Measurements from ENCODE around the gene WDR36. TPM values are rescaled to one million over a fixed set of nuclear protein-coding genes. Genes with fewer than 3 reads are reported as not detected.

Gene WDR36
- total and polyA plus RNA-seq, 2 experiments from 2014 or later = 17.1 to 27.7 TPM

DNA sequence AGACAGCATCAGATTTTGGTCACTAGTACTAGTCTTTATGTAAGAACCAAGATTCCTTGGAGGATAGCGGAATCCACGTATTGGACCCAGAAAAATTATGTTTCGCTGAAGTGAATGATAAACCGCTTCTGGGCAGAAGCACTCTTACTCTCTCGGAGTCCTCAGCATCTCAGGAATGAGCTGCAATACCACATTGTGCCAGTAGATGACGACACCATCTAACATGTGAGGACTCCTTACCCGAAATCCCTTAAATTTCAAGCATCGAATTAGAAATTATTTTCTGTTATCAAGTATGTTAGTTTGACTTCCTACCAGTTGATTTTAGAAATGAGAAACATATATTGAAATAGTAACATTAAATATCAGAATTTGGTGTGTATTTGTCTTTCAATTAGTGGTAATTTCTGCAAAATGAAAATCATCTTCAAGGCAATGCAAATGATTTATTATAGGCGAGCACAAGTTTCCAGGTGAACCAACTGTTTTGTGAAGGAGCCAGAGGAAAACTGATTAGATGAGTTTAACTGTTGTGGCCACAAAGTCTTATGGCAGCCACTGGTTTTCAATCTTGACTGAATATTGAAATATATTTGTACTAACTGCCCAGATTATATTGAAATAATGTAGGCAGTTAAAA is 66.1 kb downstream of the WDR36 start:
- in situ Hi-C loops (cut with MboI) = no loop called here
- Histone ChIP-seq H2AFZ (peak overlapping the region; percentile 50; the same call in 1 of the 2 replicates), H3K9me3 (ENCODE audit: low read depth) (no peaks in the 10 kb centered on the region), H3K27ac (no peak overlapping the region), H3K9me2 (ENCODE audit: insufficient read depth) (no peaks in the 10 kb centered on the region), H3K27me3 (replicated peaks; ENCODE audit: insufficient read depth) (no peaks in the 10 kb centered on the region), H3F3A (ENCODE audit: insufficient read depth) (no peaks in the 10 kb centered on the region), H3K4me1 (ENCODE audit: insufficient read depth) (no peaks in the 10 kb centered on the region), H3K9ac (no peak overlapping the region), H3K4me2 (ENCODE audit: unreplicated experiment) (no peak overlapping the region), H4K20me1 (ENCODE audit: insufficient read depth) (no peaks in the 10 kb centered on the region), H3K36me3 (ENCODE audit: low read depth) (no peaks in the 10 kb centered on the region), H3K4me3 (no peak overlapping the region), H3K79me2 (ENCODE audit: insufficient read depth) (no peaks in the 10 kb centered on the region)
- 14% methylated on average over 9 of the region's 9 CpGs for WGBS, 2 experiments (ENCODE audit: low coverage in 1 of 2, low lambda C conversion rate in 2 of 2, missing lambda C conversion rate in 2 of 2)
- DNase-seq = peak; percentile 73
- TF ChIP-seq EZH2phosphoT487 (IDR thresholded peaks at IDR 0.05; ENCODE audit: insufficient read depth, low read depth) (no peak), EZH2 (IDR thresholded peaks at IDR 0.05; ENCODE audit: insufficient read depth, poor library complexity, severe bottlenecking) (no peak)

DNA sequence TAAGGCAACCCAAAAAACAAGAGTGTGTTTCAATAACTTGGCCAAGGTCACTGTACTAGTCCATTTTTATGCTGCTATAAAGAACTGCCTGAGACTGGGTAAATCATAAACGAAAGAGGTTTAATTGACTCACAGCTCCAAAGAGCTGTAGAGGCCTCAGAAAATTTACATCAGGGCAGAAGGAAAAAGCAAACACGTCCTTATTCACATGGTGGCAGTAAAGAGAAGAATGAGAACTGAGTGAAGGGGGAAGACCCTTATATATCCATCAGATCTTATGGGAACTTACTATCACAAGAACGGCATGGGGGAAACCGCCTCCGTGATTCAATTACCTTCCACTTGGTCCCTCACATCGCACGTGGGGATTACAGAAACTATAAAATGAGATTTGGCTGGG is 67.7 kb downstream of the WDR36 start:
- in situ Hi-C loops (cut with MboI) = loop anchor here (10.0 kb wide), 2 partner anchors 305 to 995 kb away; no protein-coding TSS in a partner anchor

DNA sequence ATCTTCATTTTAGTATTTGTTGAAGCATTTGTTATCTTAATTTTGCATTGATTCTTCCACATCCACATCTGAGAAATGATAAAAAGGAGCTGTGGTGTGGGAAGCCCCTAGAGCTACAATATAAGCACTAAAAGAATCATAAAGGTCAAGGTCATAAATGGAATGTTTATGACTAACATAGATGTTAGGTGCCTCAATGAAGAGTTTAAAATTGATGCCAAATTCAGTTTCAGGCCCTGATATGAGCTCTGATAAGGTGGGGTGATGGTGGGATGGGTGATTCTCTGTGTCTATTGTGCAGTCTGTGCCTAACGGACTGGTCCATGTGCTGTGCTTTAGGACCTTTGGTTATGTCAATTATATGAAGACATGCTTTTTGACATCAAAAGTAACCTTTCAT is 70.9 kb downstream of the WDR36 start:
- in situ Hi-C loops (cut with MboI) = loop anchor here (10.0 kb wide), 2 partner anchors 302 to 992 kb away; no protein-coding TSS in a partner anchor
- H4K20me1 ChIP-seq (ENCODE audit: insufficient read depth) = no peaks in the 10 kb centered on the region
- 88 to 90% methylated on average over 1 of the region's 1 CpG for WGBS, 2 experiments (ENCODE audit: low coverage in 1 of 2, low lambda C conversion rate in 2 of 2, missing lambda C conversion rate in 2 of 2)
- no peaks in the 10 kb centered on the region for H3K36me3 ChIP-seq (ENCODE audit: low read depth)
- H3K9me3 ChIP-seq (ENCODE audit: low read depth) = no peaks in the 10 kb centered on the region
- no peak overlapping the region for H3K9ac ChIP-seq
- H3K9me2 ChIP-seq (ENCODE audit: insufficient read depth) = no peaks in the 10 kb centered on the region
- H3K27ac ChIP-seq = no peak overlapping the region
- no peak for DNase-seq
- H3K4me3 ChIP-seq = no peak overlapping the region
- no peaks in the 10 kb centered on the region for H3K27me3 ChIP-seq (replicated peaks; ENCODE audit: insufficient read depth)
- no peaks in the 10 kb centered on the region for H3F3A ChIP-seq (ENCODE audit: insufficient read depth)
- H3K79me2 ChIP-seq (ENCODE audit: insufficient read depth) = no peaks in the 10 kb centered on the region
- H3K4me1 ChIP-seq (ENCODE audit: insufficient read depth) = no peaks in the 10 kb centered on the region
- no peak overlapping the region for H2AFZ ChIP-seq
- no peak overlapping the region for H3K4me2 ChIP-seq (ENCODE audit: unreplicated experiment)
- TF ChIP-seq EZH2phosphoT487 (IDR thresholded peaks at IDR 0.05; ENCODE audit: insufficient read depth, low read depth) = no peak
- no peak for TF ChIP-seq EZH2 (IDR thresholded peaks at IDR 0.05; ENCODE audit: insufficient read depth, poor library complexity, severe bottlenecking)

More for the DNA sequence above, 67.7 kb downstream of the WDR36 start:
- H3K9me3 ChIP-seq (ENCODE audit: low read depth) = no peaks in the 10 kb centered on the region
- no peak for TF ChIP-seq EZH2phosphoT487 (IDR thresholded peaks at IDR 0.05; ENCODE audit: insufficient read depth, low read depth)
- no peak for TF ChIP-seq EZH2 (IDR thresholded peaks at IDR 0.05; ENCODE audit: insufficient read depth, poor library complexity, severe bottlenecking)
- no peaks in the 10 kb centered on the region for H4K20me1 ChIP-seq (ENCODE audit: insufficient read depth)
- H3K9ac ChIP-seq = no peak overlapping the region
- H3K27me3 ChIP-seq (replicated peaks; ENCODE audit: insufficient read depth) = no peaks in the 10 kb centered on the region
- H2AFZ ChIP-seq = no peak overlapping the region
- H3K4me1 ChIP-seq (ENCODE audit: insufficient read depth) = no peaks in the 10 kb centered on the region
- H3K4me2 ChIP-seq (ENCODE audit: unreplicated experiment) = no peak overlapping the region
- WGBS, 2 experiments (ENCODE audit: low coverage in 1 of 2, low lambda C conversion rate in 2 of 2, missing lambda C conversion rate in 2 of 2) = 61 to 63% methylated on average over 7 of the region's 7 CpGs
- no peak overlapping the region for H3K4me3 ChIP-seq
- no peaks in the 10 kb centered on the region for H3K9me2 ChIP-seq (ENCODE audit: insufficient read depth)
- H3K79me2 ChIP-seq (ENCODE audit: insufficient read depth) = no peaks in the 10 kb centered on the region
- no peaks in the 10 kb centered on the region for H3K36me3 ChIP-seq (ENCODE audit: low read depth)
- no peaks in the 10 kb centered on the region for H3F3A ChIP-seq (ENCODE audit: insufficient read depth)
- no peak overlapping the region for H3K27ac ChIP-seq
- no peak for DNase-seq

DNA sequence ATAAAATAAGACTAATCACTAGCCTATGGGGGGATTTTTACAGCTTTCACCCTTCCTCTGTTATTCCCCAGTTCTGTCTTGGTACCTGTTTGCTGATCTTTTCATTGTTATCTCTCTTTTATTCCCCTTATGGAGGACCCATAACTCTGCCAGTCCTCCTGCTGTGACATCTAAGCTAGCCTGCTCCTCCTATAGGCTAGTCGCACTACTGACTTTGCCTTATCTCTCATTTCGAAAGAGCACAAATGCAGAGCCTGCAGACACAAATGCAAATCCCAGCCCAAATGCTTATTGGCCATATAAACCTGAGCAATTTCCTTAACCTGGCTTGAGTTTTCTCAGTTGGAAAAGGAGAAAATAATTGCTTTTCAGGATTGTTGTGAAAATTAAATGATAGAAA is 72.9 kb downstream of the WDR36 start:
- TF ChIP-seq EZH2 (IDR thresholded peaks at IDR 0.05; ENCODE audit: insufficient read depth, poor library complexity, severe bottlenecking) = no peak
- TF ChIP-seq EZH2phosphoT487 (IDR thresholded peaks at IDR 0.05; ENCODE audit: insufficient read depth, low read depth) = no peak
- in situ Hi-C loops (cut with MboI) = loop anchor here (10.0 kb wide), 2 partner anchors 300 to 990 kb away; no protein-coding TSS in a partner anchor

More for the DNA sequence above, 72.9 kb downstream of the WDR36 start:
- no peaks in the 10 kb centered on the region for H4K20me1 ChIP-seq (ENCODE audit: insufficient read depth)
- H3K27ac ChIP-seq = no peak overlapping the region
- no peak overlapping the region for H3K9ac ChIP-seq
- no peaks in the 10 kb centered on the region for H3K27me3 ChIP-seq (replicated peaks; ENCODE audit: insufficient read depth)
- no peaks in the 10 kb centered on the region for H3K36me3 ChIP-seq (ENCODE audit: low read depth)
- H3K79me2 ChIP-seq (ENCODE audit: insufficient read depth) = no peaks in the 10 kb centered on the region
- H3K9me3 ChIP-seq (ENCODE audit: low read depth) = no peaks in the 10 kb centered on the region
- DNase-seq = no peak
- H3K4me3 ChIP-seq = no peak overlapping the region
- H3K4me2 ChIP-seq (ENCODE audit: unreplicated experiment) = no peak overlapping the region
- no peak overlapping the region for H2AFZ ChIP-seq
- no peaks in the 10 kb centered on the region for H3K4me1 ChIP-seq (ENCODE audit: insufficient read depth)
- H3F3A ChIP-seq (ENCODE audit: insufficient read depth) = no peaks in the 10 kb centered on the region
- WGBS, 2 experiments (ENCODE audit: low coverage in 1 of 2, low lambda C conversion rate in 2 of 2, missing lambda C conversion rate in 2 of 2) = 91 to 98% methylated on average over 2 of the region's 2 CpGs
- no peaks in the 10 kb centered on the region for H3K9me2 ChIP-seq (ENCODE audit: insufficient read depth)
